Measurements from ENCODE around the gene DPEP2. TPM values are rescaled to one million over a fixed set of nuclear protein-coding genes. Genes with fewer than 3 reads are reported as not detected.
"Not testable (repeated sequence)": the region's sequence is repeated elsewhere in the genome, so short reads cannot be mapped to it uniquely, and the experiment has no call there.

DPEP2 gene, protein sequence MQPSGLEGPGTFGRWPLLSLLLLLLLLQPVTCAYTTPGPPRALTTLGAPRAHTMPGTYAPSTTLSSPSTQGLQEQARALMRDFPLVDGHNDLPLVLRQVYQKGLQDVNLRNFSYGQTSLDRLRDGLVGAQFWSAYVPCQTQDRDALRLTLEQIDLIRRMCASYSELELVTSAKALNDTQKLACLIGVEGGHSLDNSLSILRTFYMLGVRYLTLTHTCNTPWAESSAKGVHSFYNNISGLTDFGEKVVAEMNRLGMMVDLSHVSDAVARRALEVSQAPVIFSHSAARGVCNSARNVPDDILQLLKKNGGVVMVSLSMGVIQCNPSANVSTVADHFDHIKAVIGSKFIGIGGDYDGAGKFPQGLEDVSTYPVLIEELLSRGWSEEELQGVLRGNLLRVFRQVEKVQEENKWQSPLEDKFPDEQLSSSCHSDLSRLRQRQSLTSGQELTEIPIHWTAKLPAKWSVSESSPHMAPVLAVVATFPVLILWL
- polyA plus RNA-seq (2013, experiment 1 of 2): not detected
- not detected for polyA plus RNA-seq (2013, experiment 2 of 2)

DNA sequence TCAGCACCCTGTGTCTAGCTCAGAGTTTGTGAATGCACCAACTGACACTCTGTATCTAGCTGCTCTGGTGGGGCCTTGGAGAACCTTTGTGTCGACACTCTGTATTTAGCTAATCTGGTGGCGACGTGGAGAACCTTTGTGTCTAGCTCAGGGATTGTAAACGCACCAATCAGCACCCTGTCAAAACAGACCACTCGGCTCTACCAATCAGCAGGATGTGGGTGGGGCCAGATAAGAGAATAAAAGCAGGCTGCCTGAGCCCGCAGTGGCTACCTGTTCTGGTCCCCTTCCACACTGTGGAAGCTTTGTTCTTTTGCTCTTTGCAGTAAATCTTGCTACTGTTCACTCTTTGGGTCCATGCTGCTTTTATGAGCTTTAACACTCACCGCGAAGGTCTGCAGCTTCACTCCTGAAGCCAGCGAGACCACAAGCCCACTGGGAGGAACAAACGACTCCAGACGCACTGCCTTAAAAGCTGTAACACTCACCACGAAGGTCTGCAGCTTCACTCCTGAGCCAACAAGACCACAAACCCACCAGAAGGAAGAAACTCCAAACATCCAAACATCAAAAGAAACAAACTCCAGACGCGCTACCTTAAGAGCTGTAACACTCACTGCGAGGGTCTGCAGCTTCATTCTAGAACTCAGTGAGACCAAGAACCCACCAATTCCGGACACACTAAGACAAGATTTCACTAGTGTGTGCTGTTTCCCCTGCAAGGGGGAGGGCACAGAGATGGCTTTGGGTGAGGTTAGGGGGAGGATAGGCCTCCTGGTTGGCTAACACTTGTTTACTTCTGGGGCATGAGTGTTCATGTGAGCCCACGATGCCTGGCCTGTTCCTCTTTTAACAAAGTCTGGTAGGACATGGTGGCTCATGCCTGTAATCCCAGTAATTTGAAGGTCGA is at the start of gene DPEP2:
DPEP2 (minus strand) TSS at position 706 of the 910 bp plus-strand sequence. CDS start 6,272 bp downstream, outside the sequence.
- H3K23ac ChIP-seq (ENCODE audit: low read length); H2AK5ac ChIP-seq (ENCODE audit: low read length); H4K8ac ChIP-seq (ENCODE audit: low read depth, low read length); H3K79me2 ChIP-seq (ENCODE audit: control insufficient read depth, insufficient read depth, low read length); H3K4me3 ChIP-seq (ENCODE audit: low read length); H2BK5ac ChIP-seq (ENCODE audit: low read length); H3K79me1 ChIP-seq (ENCODE audit: low read length); H3K56ac ChIP-seq (ENCODE audit: low read length); H2BK15ac ChIP-seq (replicated peaks; ENCODE audit: low read depth); H3K4ac ChIP-seq (ENCODE audit: low read depth, low read length); H3K27ac ChIP-seq (ENCODE audit: low read depth, low read length); H3K36me3 ChIP-seq (ENCODE audit: control insufficient read depth, insufficient read depth, low read length); H2BK120ac ChIP-seq (ENCODE audit: low read depth, low read length); H3K9ac ChIP-seq (ENCODE audit: low read length); H3K4me1 ChIP-seq (ENCODE audit: control insufficient read depth, low read depth, low read length); H4K5ac ChIP-seq (ENCODE audit: low read length); H3K18ac ChIP-seq (ENCODE audit: low read length); H3K27me3 ChIP-seq (ENCODE audit: insufficient read depth, low read length, poor library complexity); DNase-seq; H3K4me2 ChIP-seq (ENCODE audit: low read length): not testable (repeated sequence)
- WGBS (ENCODE audit: extremely low coverage, insufficient coverage, low lambda C conversion rate): no CpG with 5 or more reads among the region's 18 CpGs

DNA sequence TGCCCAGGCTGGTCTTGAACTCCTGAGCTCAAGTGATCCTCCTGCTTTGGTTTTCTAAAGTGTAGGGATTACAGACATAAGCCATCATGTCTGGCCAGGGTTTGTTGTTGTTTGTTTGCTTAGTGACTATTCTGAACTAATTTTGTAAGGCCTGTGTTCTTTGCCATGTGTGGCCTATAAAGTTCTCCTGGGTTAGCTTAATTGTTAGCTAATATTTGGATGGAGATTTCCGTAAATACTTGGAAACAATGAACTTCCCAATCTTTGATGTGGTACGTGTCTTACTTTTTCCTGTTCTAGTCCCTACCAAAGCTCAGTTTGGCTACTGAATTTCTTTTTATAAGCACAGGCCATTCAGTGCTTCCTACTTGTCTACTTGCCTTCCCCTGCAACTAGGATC is 48.7 kb upstream of the DPEP2 start:
- Histone ChIP-seq H3K23ac (ENCODE audit: low read length) (no peak overlapping the region), H2BK5ac (ENCODE audit: low read length) (no peak overlapping the region), H3K27ac (ENCODE audit: low read depth, low read length) (no peak overlapping the region), H3K27me3 (ENCODE audit: insufficient read depth, low read length, poor library complexity) (no peaks in the 10 kb centered on the region), H3K4ac (ENCODE audit: low read depth, low read length) (no peak overlapping the region), H3K4me1 (ENCODE audit: control insufficient read depth, low read depth, low read length) (no peaks in the 10 kb centered on the region), H3K79me2 (ENCODE audit: control insufficient read depth, insufficient read depth, low read length) (no peaks in the 10 kb centered on the region), H3K4me2 (ENCODE audit: low read length) (no peak overlapping the region), H4K8ac (ENCODE audit: low read depth, low read length) (no peak overlapping the region), H2AK5ac (ENCODE audit: low read length) (no peak overlapping the region), H3K9ac (ENCODE audit: low read length) (no peak overlapping the region), H4K5ac (ENCODE audit: low read length) (no peak overlapping the region), H3K79me1 (ENCODE audit: low read length) (no peaks in the 10 kb centered on the region), H3K56ac (ENCODE audit: low read length) (no peak overlapping the region), H2BK15ac (replicated peaks; ENCODE audit: low read depth) (no peak overlapping the region), H3K18ac (ENCODE audit: low read length) (no peak overlapping the region), H3K4me3 (ENCODE audit: low read length) (no peak overlapping the region), H3K36me3 (ENCODE audit: control insufficient read depth, insufficient read depth, low read length) (no peaks in the 10 kb centered on the region), H2BK120ac (ENCODE audit: low read depth, low read length) (no peak overlapping the region)
- WGBS (ENCODE audit: extremely low coverage, insufficient coverage, low lambda C conversion rate): no CpG with 5 or more reads among the region's 2 CpGs
- DNase-seq: no peak

DNA sequence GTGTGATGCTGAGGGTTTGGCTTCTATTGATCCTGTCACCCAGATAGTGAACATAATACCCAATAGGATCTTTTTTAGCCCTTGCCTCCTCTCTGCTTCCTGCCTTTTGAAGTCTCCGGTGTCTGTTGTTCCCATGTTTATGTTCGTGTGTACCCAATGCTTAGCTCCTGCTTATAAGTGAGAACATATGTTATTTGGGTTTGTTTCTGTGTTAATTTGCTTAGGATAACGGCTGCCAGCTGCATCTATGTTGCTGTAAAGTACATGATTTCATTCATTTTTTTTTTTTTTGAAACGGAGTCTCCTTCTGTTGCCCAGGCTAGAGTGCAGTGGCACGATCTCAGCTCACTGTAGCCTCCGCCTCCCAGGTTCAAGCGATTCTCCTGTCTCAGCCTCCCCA is 46.8 kb upstream of the DPEP2 start:
- no peak overlapping the region for H3K18ac ChIP-seq (ENCODE audit: low read length)
- no peaks in the 10 kb centered on the region for H3K79me1 ChIP-seq (ENCODE audit: low read length)
- H2AK5ac ChIP-seq (ENCODE audit: low read length): no peak overlapping the region
- H3K4me1 ChIP-seq (ENCODE audit: control insufficient read depth, low read depth, low read length): no peaks in the 10 kb centered on the region
- H3K56ac ChIP-seq (ENCODE audit: low read length): no peak overlapping the region
- no peak overlapping the region for H3K27ac ChIP-seq (ENCODE audit: low read depth, low read length)
- H3K4me2 ChIP-seq (ENCODE audit: low read length): no peak overlapping the region
- no peak overlapping the region for H2BK5ac ChIP-seq (ENCODE audit: low read length)
- WGBS (ENCODE audit: extremely low coverage, insufficient coverage, low lambda C conversion rate): no CpG with 5 or more reads among the region's 7 CpGs
- H3K23ac ChIP-seq (ENCODE audit: low read length): no peak overlapping the region
- no peak overlapping the region for H4K5ac ChIP-seq (ENCODE audit: low read length)
- no peak overlapping the region for H2BK15ac ChIP-seq (replicated peaks; ENCODE audit: low read depth)
- no peaks in the 10 kb centered on the region for H3K27me3 ChIP-seq (ENCODE audit: insufficient read depth, low read length, poor library complexity)
- H3K36me3 ChIP-seq (ENCODE audit: control insufficient read depth, insufficient read depth, low read length): no peaks in the 10 kb centered on the region
- H3K79me2 ChIP-seq (ENCODE audit: control insufficient read depth, insufficient read depth, low read length): no peaks in the 10 kb centered on the region
- no peak overlapping the region for H3K4me3 ChIP-seq (ENCODE audit: low read length)
- H2BK120ac ChIP-seq (ENCODE audit: low read depth, low read length): no peak overlapping the region
- H4K8ac ChIP-seq (ENCODE audit: low read depth, low read length): no peak overlapping the region
- DNase-seq: no peak
- H3K4ac ChIP-seq (ENCODE audit: low read depth, low read length): no peak overlapping the region
- no peak overlapping the region for H3K9ac ChIP-seq (ENCODE audit: low read length)

DNA sequence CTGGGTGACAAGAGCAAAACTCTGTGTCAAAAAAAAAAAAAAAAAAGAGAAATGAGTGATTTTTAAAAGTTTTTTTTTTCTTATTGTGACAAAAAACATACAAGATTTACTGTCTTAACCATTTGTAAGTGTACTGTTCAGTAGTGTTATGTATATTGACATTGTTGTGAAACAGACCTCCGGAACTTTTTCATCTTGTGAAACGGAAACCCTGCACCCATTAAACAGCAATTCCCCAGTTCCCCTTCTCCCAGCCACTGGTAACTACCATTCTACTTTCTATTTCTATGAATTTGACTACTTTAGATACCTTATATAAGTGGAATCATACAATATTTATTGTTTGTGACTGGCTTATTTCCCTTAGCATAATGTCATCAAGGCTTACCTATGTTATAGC is 42.5 kb upstream of the DPEP2 start:
- H3K9ac ChIP-seq (ENCODE audit: low read length): no peak overlapping the region
- no peaks in the 10 kb centered on the region for H3K4me1 ChIP-seq (ENCODE audit: control insufficient read depth, low read depth, low read length)
- H2BK5ac ChIP-seq (ENCODE audit: low read length): no peak overlapping the region
- no peak overlapping the region for H4K8ac ChIP-seq (ENCODE audit: low read depth, low read length)
- H3K4ac ChIP-seq (ENCODE audit: low read depth, low read length): no peak overlapping the region
- no peak overlapping the region for H2BK120ac ChIP-seq (ENCODE audit: low read depth, low read length)
- H3K27me3 ChIP-seq (ENCODE audit: insufficient read depth, low read length, poor library complexity): no peaks in the 10 kb centered on the region
- no peak overlapping the region for H3K23ac ChIP-seq (ENCODE audit: low read length)
- no peak overlapping the region for H3K56ac ChIP-seq (ENCODE audit: low read length)
- WGBS (ENCODE audit: extremely low coverage, insufficient coverage, low lambda C conversion rate): no CpG with 5 or more reads among the region's 2 CpGs
- no peak overlapping the region for H2BK15ac ChIP-seq (replicated peaks; ENCODE audit: low read depth)
- H3K27ac ChIP-seq (ENCODE audit: low read depth, low read length): no peak overlapping the region
- no peak overlapping the region for H2AK5ac ChIP-seq (ENCODE audit: low read length)
- no peak overlapping the region for H4K5ac ChIP-seq (ENCODE audit: low read length)
- H3K18ac ChIP-seq (ENCODE audit: low read length): no peak overlapping the region
- no peak overlapping the region for H3K4me2 ChIP-seq (ENCODE audit: low read length)
- no peak overlapping the region for H3K4me3 ChIP-seq (ENCODE audit: low read length)
- H3K36me3 ChIP-seq (ENCODE audit: control insufficient read depth, insufficient read depth, low read length): no peaks in the 10 kb centered on the region
- no peaks in the 10 kb centered on the region for H3K79me1 ChIP-seq (ENCODE audit: low read length)
- no peak for DNase-seq
- no peaks in the 10 kb centered on the region for H3K79me2 ChIP-seq (ENCODE audit: control insufficient read depth, insufficient read depth, low read length)

DNA sequence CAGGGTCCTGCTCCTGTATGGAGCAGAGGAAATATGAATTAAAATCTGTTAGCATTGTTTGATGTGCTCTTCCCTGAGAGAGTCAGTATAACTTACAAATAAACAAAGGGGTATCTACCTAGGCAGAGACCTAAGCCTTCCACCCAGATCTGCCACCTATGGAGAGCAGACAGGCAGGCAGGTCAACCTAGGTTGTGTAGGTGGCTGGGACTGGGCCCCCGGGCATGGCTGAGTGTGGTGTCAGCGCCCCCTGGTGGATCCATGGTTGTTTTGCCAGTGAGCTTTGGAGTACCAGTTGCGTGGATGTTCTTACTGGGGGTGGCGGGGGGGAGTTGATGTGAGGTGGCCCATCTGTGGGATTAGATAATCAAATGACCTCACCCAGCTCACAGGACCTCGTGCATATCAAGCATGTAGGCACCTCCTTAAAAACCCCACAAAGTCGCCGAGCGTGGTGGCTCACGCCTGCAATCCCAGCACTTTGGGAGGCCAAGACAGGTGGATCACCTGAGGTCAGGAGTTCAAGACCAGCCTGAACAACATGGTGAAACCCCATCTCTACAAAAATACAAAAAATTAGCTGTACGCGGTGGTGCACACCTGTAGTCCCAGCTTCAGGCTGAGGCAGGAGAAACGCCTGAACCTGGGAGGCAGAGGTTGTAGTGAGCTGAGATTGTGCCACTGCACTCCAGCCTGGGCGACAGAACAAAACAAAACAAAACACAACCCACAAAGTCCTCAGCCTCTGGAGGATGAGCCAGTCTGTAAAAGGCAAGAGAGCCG is 41.4 kb upstream of the DPEP2 start:
- Histone ChIP-seq H3K9ac (ENCODE audit: low read length) (no peak overlapping the region), H2BK120ac (ENCODE audit: low read depth, low read length) (no peak overlapping the region), H2AK5ac (ENCODE audit: low read length) (no peak overlapping the region), H2BK5ac (ENCODE audit: low read length) (no peak overlapping the region), H3K27me3 (ENCODE audit: insufficient read depth, low read length, poor library complexity) (no peaks in the 10 kb centered on the region), H2BK15ac (replicated peaks; ENCODE audit: low read depth) (no peak overlapping the region), H3K27ac (ENCODE audit: low read depth, low read length) (no peak overlapping the region), H3K4me3 (ENCODE audit: low read length) (no peak overlapping the region), H3K23ac (ENCODE audit: low read length) (no peak overlapping the region), H3K79me1 (ENCODE audit: low read length) (no peaks in the 10 kb centered on the region), H3K18ac (ENCODE audit: low read length) (no peak overlapping the region), H3K4ac (ENCODE audit: low read depth, low read length) (no peak overlapping the region), H4K8ac (ENCODE audit: low read depth, low read length) (no peak overlapping the region), H4K5ac (ENCODE audit: low read length) (no peak overlapping the region), H3K79me2 (ENCODE audit: control insufficient read depth, insufficient read depth, low read length) (no peaks in the 10 kb centered on the region), H3K4me1 (ENCODE audit: control insufficient read depth, low read depth, low read length) (no peaks in the 10 kb centered on the region), H3K56ac (ENCODE audit: low read length) (no peak overlapping the region), H3K36me3 (ENCODE audit: control insufficient read depth, insufficient read depth, low read length) (no peaks in the 10 kb centered on the region), H3K4me2 (ENCODE audit: low read length) (no peak overlapping the region)
- whole genome bisulfite sequencing (ENCODE audit: extremely low coverage, insufficient coverage, low lambda C conversion rate): no CpG with 5 or more reads among the region's 14 CpGs
- DNase-seq: peak; percentile 90

Data from mesendoderm (in vitro differentiated cells).